Skeletal muscle tissue (tissue), 4 donors: ENCODE measurements around the gene NAPEPLD. TPM values are rescaled to one million over a fixed set of nuclear protein-coding genes. Genes with fewer than 3 reads are reported as not detected.
A peak's percentile ranks its signal among the peaks of the same experiment; 100 is the strongest.
"Not testable (repeated sequence)": the region's sequence is repeated elsewhere in the genome, so short reads cannot be mapped to it uniquely, and the experiment has no call there.

Source experiments
- H3K27ac ChIP-seq: one replicate; pipeline ENCODE4 v1.7.0; 2013; ENCODE audit warnings: mild to moderate bottlenecking, low read depth, low read length, inconsistent platforms
- H3K27me3 ChIP-seq, 3 donors: one replicate each; pipeline ENCODE4 v1.7.0; 2013; ENCODE audit warnings: low read length in 3 of 3; ENCODE audit not compliant: control insufficient read depth in 3 of 3, insufficient read depth in 3 of 3
- H3K36me3 ChIP-seq, 3 donors: one replicate each; pipeline ENCODE4 v1.7.0; 2013; ENCODE audit warnings: low read length in 3 of 3; ENCODE audit not compliant: control insufficient read depth in 3 of 3, insufficient read depth in 3 of 3
- H3K4me1 ChIP-seq, 3 donors: one replicate each; pipeline ENCODE4 v1.7.0; 2013; ENCODE audit warnings: low read length in 3 of 3, mild to moderate bottlenecking in 3 of 3; ENCODE audit not compliant: control insufficient read depth in 3 of 3, insufficient read depth in 3 of 3
- H3K4me3 ChIP-seq, 3 donors: one replicate each; pipeline ENCODE4 v1.7.0; 2013; ENCODE audit warnings: low read length in 3 of 3
- H3K9ac ChIP-seq, 3 donors: one replicate each; pipeline ENCODE4 v1.7.0; 2013; ENCODE audit warnings: low read length in 3 of 3, mild to moderate bottlenecking in 3 of 3, moderate library complexity in 2 of 3, low read depth in 1 of 3
- H3K9me3 ChIP-seq, 3 donors: one replicate each; pipeline ENCODE4 v1.7.0; 2013; ENCODE audit warnings: low read length in 3 of 3; ENCODE audit not compliant: control insufficient read depth in 3 of 3
- total RNA-seq: library from RNA; depleted of rRNA; stranded (reverse); fragments of >200 nt; gene quantifications from one replicate; pipeline ENCODE4 v1.2.3, GENCODE V29; 2014
- donor health status: Osteomylitis.

Gene NAPEPLD
- total RNA-seq, result 12.0 TPM

DNA sequence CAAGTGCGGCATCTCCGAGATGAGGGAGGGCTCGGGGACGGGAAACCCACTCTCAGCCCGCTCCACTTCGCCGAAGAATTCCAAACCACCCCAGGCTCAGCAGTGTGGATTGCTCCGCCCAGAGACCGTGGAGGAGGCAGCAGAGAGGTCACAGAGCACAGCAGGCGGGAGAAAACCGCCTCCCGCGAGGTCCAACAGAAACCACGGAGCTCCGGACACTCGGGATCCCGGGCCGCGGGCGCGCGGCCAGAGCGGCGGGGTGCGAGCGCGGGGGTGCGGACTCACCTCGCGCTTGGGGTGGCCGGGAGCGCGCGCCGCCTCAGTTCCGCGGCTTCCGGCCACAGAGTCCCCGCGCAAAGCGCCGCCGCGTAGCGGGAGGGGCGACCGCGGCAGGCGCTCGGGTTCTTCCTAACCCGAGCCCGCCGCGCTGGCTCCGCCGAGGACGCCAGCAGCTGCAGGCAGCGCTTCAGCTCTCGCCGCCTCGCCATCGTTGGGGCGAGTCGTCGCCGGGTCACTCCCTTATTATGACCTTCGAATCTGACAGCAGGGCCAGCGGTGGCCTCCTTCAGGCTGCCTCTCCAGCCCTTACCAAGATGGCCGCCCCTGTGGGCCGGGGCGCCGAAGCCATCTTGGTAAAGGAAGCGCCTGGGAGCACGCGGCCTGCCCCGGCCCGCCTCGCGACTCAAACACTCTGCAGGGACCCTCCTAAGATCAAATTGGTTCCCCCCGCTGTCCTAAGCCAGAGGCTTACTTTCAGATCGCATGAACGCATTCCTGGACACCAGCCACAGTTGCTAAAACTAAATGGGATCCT is at the start of gene NAPEPLD:
Gene NAPEPLD, minus strand, starts transcription at position 106 of the 814 bp plus-strand sequence. CDS start 20,323 bp downstream, outside the sequence.
- Histone ChIP-seq H3K9ac (peak within 1 kb of the TSS; percentile 91 to 94 (median 94)), H3K27me3 (no peaks in the 10 kb centered on the region), H3K4me1 (peaks cover 2 to 17% (median 3%) of the 10 kb centered on the region in 3 donors), H3K27ac (peak within 1 kb of the TSS; percentile 92), H3K4me3 (peak within 1 kb of the TSS; percentile 88 to 98 (median 89)), H3K9me3 (no peaks in the 10 kb centered on the region), H3K36me3 (no peaks in the 10 kb centered on the region)

GRCh38 chr7:103198079-103198478 is 49.2 kb upstream of the NAPEPLD start:
- H3K4me3 ChIP-seq, H3K4me1 ChIP-seq, H3K9me3 ChIP-seq, H3K9ac ChIP-seq, H3K36me3 ChIP-seq, H3K27ac ChIP-seq, H3K27me3 ChIP-seq: not testable (repeated sequence)

- not testable (repeated sequence) for H3K4me1 ChIP-seq, H3K9me3 ChIP-seq, H3K36me3 ChIP-seq, H3K27me3 ChIP-seq, H3K27ac ChIP-seq, H3K9ac ChIP-seq, H3K4me3 ChIP-seq
These were observed 46.5 kb upstream of the NAPEPLD start for GRCh38 chr7:103195364-103195763.

GRCh38 chr7:103172415-103173146 is 23.7 kb upstream of the NAPEPLD start:
- H3K27me3 ChIP-seq, H3K27ac ChIP-seq, H3K4me3 ChIP-seq, H3K9ac ChIP-seq, H3K4me1 ChIP-seq, H3K36me3 ChIP-seq, H3K9me3 ChIP-seq: not testable (repeated sequence)

- H3K4me3 ChIP-seq, H3K27ac ChIP-seq, H3K4me1 ChIP-seq, H3K9me3 ChIP-seq, H3K36me3 ChIP-seq, H3K9ac ChIP-seq, H3K27me3 ChIP-seq: not testable (repeated sequence)
These were observed 23.0 kb upstream of the NAPEPLD start for GRCh38 chr7:103171695-103172414.

GRCh38 chr7:103166921-103167544 is 18.1 kb upstream of the NAPEPLD start:
- H3K4me1 ChIP-seq, H3K27me3 ChIP-seq, H3K9me3 ChIP-seq, H3K9ac ChIP-seq, H3K36me3 ChIP-seq, H3K4me3 ChIP-seq, H3K27ac ChIP-seq: not testable (repeated sequence)

DNA sequence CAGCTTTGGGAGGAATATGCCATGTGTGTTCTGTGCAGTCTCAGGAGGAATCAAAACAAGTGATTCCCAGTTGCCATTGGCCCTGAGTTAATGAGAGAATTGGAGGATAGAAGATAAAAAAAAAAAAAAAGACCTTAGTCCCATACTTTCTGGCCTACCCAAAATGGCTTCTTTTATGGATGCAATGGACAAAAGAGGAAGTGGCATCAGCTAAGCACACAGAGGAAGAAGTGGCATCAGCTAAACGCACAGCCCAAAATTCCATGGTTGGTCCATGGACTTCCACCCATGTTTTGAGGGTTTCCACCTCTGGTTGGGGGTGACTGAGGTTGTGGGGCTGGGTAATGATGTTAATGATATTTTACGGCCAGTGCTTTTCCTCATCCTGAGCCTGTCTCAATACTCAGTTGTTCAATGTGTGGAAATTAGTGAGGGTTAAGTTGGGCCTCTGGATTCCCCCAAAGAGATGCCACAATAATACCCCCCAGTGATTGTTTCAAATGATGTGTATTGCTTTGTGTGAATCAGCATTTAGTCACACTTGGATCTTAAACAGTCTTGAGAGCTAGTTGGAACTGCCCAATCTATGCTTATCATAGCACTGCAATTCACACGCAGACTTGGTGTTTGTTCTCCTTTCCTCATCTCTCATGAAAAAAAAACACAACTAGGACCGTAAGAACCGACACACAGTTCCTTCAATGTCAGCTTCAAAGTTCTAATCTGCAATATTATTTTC is 14.4 kb upstream of the NAPEPLD start:
- not testable (repeated sequence) for H3K27ac ChIP-seq, H3K36me3 ChIP-seq, H3K4me3 ChIP-seq, H3K9me3 ChIP-seq, H3K9ac ChIP-seq, H3K4me1 ChIP-seq, H3K27me3 ChIP-seq

DNA sequence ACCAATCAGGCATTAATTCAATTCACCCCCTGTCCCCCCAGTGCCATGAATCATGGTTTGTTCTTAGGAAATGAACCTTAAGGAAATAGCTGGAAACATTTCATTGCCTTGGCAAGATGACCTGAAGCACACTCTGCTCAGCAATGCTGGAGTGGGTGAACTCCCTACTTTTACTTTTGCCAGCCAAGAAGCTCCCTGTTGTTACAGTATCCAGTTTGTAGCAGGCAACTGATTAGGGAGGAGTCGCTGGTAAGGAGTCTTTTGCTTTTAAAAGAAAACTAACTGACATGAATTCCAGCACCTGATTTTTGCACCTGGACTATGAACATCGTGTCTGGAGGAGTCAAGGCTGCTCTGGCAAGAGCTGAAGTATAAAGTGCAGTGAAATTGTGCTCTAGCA is 13.7 kb upstream of the NAPEPLD start:
- not testable (repeated sequence) for H3K4me1 ChIP-seq, H3K9me3 ChIP-seq, H3K27ac ChIP-seq, H3K4me3 ChIP-seq, H3K9ac ChIP-seq, H3K27me3 ChIP-seq, H3K36me3 ChIP-seq

DNA sequence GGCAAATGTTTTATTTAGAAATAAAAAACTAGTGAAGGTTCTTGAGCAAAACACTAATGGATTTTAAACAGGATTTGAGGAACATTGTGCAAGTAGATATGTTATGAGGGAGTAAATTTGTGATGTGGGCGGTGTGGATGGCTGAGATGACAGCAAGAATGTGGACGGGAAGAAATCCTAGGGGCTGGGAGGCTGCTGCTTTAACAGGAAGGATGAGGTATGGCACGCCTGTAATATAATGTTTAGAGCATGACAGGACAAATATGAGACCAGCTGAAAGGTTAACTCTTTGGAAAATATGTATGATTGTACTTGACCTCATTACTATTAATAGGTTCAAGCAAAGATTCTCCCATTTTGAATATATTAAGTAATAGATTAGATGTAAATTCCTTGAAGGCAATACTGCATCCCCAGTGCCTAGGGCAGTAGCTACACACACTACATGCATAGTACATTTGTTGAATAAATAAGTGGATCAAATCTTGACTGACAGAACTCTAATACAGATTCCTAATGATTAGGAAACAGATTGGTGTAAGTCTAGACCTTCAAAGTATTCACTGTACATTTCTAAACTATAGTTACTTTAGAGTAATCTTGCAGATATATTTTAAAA is 13.2 kb upstream of the NAPEPLD start:
- not testable (repeated sequence) for H3K9me3 ChIP-seq, H3K27me3 ChIP-seq, H3K4me1 ChIP-seq, H3K9ac ChIP-seq, H3K27ac ChIP-seq, H3K4me3 ChIP-seq, H3K36me3 ChIP-seq
